ENCODE measurements around the gene SELL.

Gene SELL

GRCh38 chr1:169648709-169649108 is 62.7 kb downstream of the SELL start:
- TF ChIP-seq, protein P1, sequence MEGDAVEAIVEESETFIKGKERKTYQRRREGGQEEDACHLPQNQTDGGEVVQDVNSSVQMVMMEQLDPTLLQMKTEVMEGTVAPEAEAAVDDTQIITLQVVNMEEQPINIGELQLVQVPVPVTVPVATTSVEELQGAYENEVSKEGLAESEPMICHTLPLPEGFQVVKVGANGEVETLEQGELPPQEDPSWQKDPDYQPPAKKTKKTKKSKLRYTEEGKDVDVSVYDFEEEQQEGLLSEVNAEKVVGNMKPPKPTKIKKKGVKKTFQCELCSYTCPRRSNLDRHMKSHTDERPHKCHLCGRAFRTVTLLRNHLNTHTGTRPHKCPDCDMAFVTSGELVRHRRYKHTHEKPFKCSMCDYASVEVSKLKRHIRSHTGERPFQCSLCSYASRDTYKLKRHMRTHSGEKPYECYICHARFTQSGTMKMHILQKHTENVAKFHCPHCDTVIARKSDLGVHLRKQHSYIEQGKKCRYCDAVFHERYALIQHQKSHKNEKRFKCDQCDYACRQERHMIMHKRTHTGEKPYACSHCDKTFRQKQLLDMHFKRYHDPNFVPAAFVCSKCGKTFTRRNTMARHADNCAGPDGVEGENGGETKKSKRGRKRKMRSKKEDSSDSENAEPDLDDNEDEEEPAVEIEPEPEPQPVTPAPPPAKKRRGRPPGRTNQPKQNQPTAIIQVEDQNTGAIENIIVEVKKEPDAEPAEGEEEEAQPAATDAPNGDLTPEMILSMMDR (conservative IDR thresholded peaks at IDR 0.05; ENCODE audit: control insufficient read depth, insufficient read depth, low read depth, low read length): no peak
- H3K4me3 ChIP-seq (ENCODE audit: control insufficient read depth, low read depth, low read length): no peak overlapping the region
- no peak for DNase-seq (ENCODE audit: low read depth)

GRCh38 chr1:169648187-169648586 is 63.2 kb downstream of the SELL start:
- TF ChIP-seq, protein P1 (conservative IDR thresholded peaks at IDR 0.05; ENCODE audit: control insufficient read depth, insufficient read depth, low read depth, low read length): no peak
- no peak for DNase-seq (ENCODE audit: low read depth)

GRCh38 chr1:169647512-169647911 is 63.9 kb downstream of the SELL start:
- no peak overlapping the region for H3K4me3 ChIP-seq (ENCODE audit: control insufficient read depth, low read depth, low read length)
- TF ChIP-seq, protein P1 (conservative IDR thresholded peaks at IDR 0.05; ENCODE audit: control insufficient read depth, insufficient read depth, low read depth, low read length): no peak
- no peak for DNase-seq (ENCODE audit: low read depth)

More at GRCh38 chr1:169648187-169648586, 63.2 kb downstream of the SELL start:
- no peak overlapping the region for H3K4me3 ChIP-seq (ENCODE audit: control insufficient read depth, low read depth, low read length)

DNA sequence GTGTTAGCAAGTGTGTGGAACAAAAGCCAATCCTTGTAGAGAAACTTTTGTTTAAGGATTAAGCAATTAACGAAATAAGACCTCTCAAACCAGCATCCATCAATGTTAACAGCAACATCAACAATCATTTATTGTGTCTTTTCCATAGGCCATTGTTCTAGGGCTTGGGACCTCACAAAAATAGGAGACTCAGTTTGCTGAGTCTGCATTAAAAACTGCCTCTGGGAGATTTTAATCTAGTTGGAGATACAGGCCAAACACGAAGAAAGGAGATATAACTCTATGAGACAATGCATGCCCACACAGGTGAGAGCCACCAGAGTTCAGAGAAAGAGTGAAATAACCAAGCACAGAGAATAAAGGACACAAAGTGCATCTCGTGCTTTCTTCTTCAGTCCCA is 67.1 kb downstream of the SELL start:
- no peak for DNase-seq (ENCODE audit: low read depth)
- no peak overlapping the region for H3K4me3 ChIP-seq (ENCODE audit: control insufficient read depth, low read depth, low read length)
- TF ChIP-seq, protein P1 (conservative IDR thresholded peaks at IDR 0.05; ENCODE audit: control insufficient read depth, insufficient read depth, low read depth, low read length): no peak
